Transverse colon (tissue), 4 donors: Measurements from ENCODE around the gene SLC10A3.

Experiments
- CTCF ChIP-seq, 5 experiments: fragments of 200-600 bp in 3 of 5; fragments of 450-650 bp in 2 of 5; sonication (generic) in 3 of 5; IDR thresholded peaks; 1 replicate in 2 of 5; 2 replicates in 3 of 5; pipeline ENCODE4 v1.5.1; 2016 to 2017; ENCODE audit warnings: antibody characterized with exemption in 5 of 5, inconsistent platforms in 3 of 5, mild to moderate bottlenecking in 2 of 5, moderate library complexity in 1 of 5
- EP300 ChIP-seq: sonication (generic); formaldehyde crosslinking; IDR thresholded peaks from one replicate; pipeline ENCODE4 v1.6.1; 2017; ENCODE audit warnings: antibody characterized with exemption, low read depth
- POLR2A ChIP-seq: fragments of 450-650 bp; IDR thresholded peaks from one replicate; pipeline ENCODE4 v1.6.1; 2016; ENCODE audit warnings: antibody characterized with exemption, mild to moderate bottlenecking, moderate library complexity
- POLR2AphosphoS5 ChIP-seq, 3 donors: sonication (generic); formaldehyde crosslinking; IDR thresholded peaks; one replicate each; pipeline ENCODE4 v1.6.1; 2016; ENCODE audit warnings: antibody characterized with exemption in 3 of 3

GRCh38 chrX:154516656-154517100, 26.2 kb upstream of the SLC10A3 start:
- TF ChIP-seq CTCF (IDR thresholded peaks at IDR 0.05) (no peak), POLR2AphosphoS5 (IDR thresholded peaks at IDR 0.05) (no peak), EP300 (no peak), POLR2A (no peak)
